Prostate gland (tissue), 2 donors: ENCODE measurements around the gene ADPRS. TPM values are rescaled to one million over a fixed set of nuclear protein-coding genes. Genes with fewer than 3 reads are reported as not detected.

ENCODE experiments used
- DNase-seq: peaks from one replicate; pipeline ENCODE4 v3.0.0-alpha.2; 2019; ENCODE audit warnings: low spot score
- H3K27ac ChIP-seq, 2 donors: fragments of 200-600 bp; sonication (generic); 2 replicates each; pipeline ENCODE4 v1.5.1; 2017 to 2019
- H3K27me3 ChIP-seq: fragments of 200-600 bp; sonication (generic); replicated peaks from 2 replicates; pipeline ENCODE4 v1.5.1; 2019; ENCODE audit not compliant: insufficient read depth
- H3K36me3 ChIP-seq, 2 donors: fragments of 200-600 bp; sonication (generic); 1 replicate in 1 of 2; 2 replicates in 1 of 2; pipeline versions ENCODE4 v1.5.1 to v1.8.1; 2017 to 2019
- H3K4me1 ChIP-seq: fragments of 200-600 bp; sonication (generic); replicated peaks from 2 replicates; pipeline ENCODE4 v1.5.1; 2019
- H3K4me3 ChIP-seq, 2 donors: fragments of 200-600 bp; sonication (generic); 2 replicates each; pipeline ENCODE4 v1.5.1; 2017 to 2019
- H3K9me3 ChIP-seq: fragments of 200-600 bp; sonication (generic); 2 replicates; pipeline ENCODE4 v1.5.1; 2017
- CTCF ChIP-seq, 4 experiments: fragments of 200-600 bp in 2 of 4; fragments of 450-650 bp in 2 of 4; sonication (generic) in 2 of 4; IDR thresholded peaks; 1 replicate in 3 of 4; 2 replicates in 1 of 4; pipeline ENCODE4 v1.5.1; 2016 to 2019; ENCODE audit warnings: antibody characterized with exemption in 4 of 4, mild to moderate bottlenecking in 2 of 4, moderate library complexity in 2 of 4
- POLR2A ChIP-seq: fragments of 450-650 bp; IDR thresholded peaks from one replicate; pipeline ENCODE4 v1.6.1; 2016; ENCODE audit warnings: antibody characterized with exemption, mild to moderate bottlenecking
- POLR2AphosphoS5 ChIP-seq: sonication (generic); formaldehyde crosslinking; IDR thresholded peaks from one replicate; pipeline ENCODE4 v1.6.1; 2017; ENCODE audit warnings: antibody characterized with exemption
- WGBS: methylation state at CpG from one replicate; pipeline ENCODE4 v1.1.5; 2018; 5-methylcytosine and 5-hydroxymethylcytosine counted together
- intact Hi-C: fragments of 100-400 bp; cut with DNase I; formaldehyde crosslinking; loops from one replicate; pipeline ENCODE4 v1.14.2; 2022
- total RNA-seq, 2 donors: library from RNA; depleted of rRNA; stranded (reverse); fragments of >200 nt; gene quantifications; one replicate each; pipeline ENCODE4 v1.1.0, GENCODE V29; 2016

The ADPRS gene
- total RNA-seq, 2 donors from 2014 or later: 50.7 to 70.0 TPM

- Histone ChIP-seq H3K27ac (no peak within 1 kb of the TSS), H3K36me3 (no peaks in the 10 kb centered on the region), H3K27me3 (no peaks in the 10 kb centered on the region), H3K4me1 (no peaks in the 10 kb centered on the region), H3K9me3 (no peaks in the 10 kb centered on the region), H3K4me3 (peak within 1 kb of the TSS; percentile 25 to 37)
- 9% methylated on average over 73 of the region's 77 CpGs for WGBS
- intact Hi-C loops: no loop called here
- TF ChIP-seq CTCF (IDR thresholded peaks at IDR 0.05) (no peak), POLR2AphosphoS5 (no peak), POLR2A (no peak)
- DNase-seq: peak; percentile 17
Observed at GRCh38 chr1:36125129-36125991, 36.7 kb downstream of the ADPRS start, which contains the start of gene COL8A2. Gene COL8A2 (minus strand): TSS chr1:36125222. CDS start chr1:36100242, 24,980 bp downstream.

GRCh38 chr1:36126005-36126716, 37.5 kb downstream of the ADPRS start:
- no peak overlapping the region for H3K27ac ChIP-seq
- TF ChIP-seq POLR2A (no peak), CTCF (IDR thresholded peaks at IDR 0.05) (no peak), POLR2AphosphoS5 (no peak)
- no peak for DNase-seq
- H3K4me1 ChIP-seq: no peaks in the 10 kb centered on the region
- no peak overlapping the region for H3K4me3 ChIP-seq
- intact Hi-C loops: no loop called here
- H3K9me3 ChIP-seq: no peaks in the 10 kb centered on the region
- H3K27me3 ChIP-seq: no peaks in the 10 kb centered on the region
- H3K36me3 ChIP-seq: no peaks in the 10 kb centered on the region
- 84% methylated on average over 21 of the region's 21 CpGs for WGBS

- WGBS: 39% methylated on average over 7 of the region's 7 CpGs
- intact Hi-C loops: no loop called here
- no peaks in the 10 kb centered on the region for H3K36me3 ChIP-seq
- H3K4me3 ChIP-seq: no peak overlapping the region
- no peak for DNase-seq
- H3K4me1 ChIP-seq: no peaks in the 10 kb centered on the region
- H3K27me3 ChIP-seq: no peaks in the 10 kb centered on the region
- H3K9me3 ChIP-seq: no peaks in the 10 kb centered on the region
- no peak for TF ChIP-seq CTCF (IDR thresholded peaks at IDR 0.05)
- TF ChIP-seq POLR2AphosphoS5: no peak
- TF ChIP-seq POLR2A: no peak
- H3K27ac ChIP-seq: no peak overlapping the region
Observed at GRCh38 chr1:36126797-36127500, 38.3 kb downstream of the ADPRS start.

- no peak for TF ChIP-seq POLR2AphosphoS5
- no peak for TF ChIP-seq CTCF (IDR thresholded peaks at IDR 0.05)
- no peak for TF ChIP-seq POLR2A
- intact Hi-C loops: no loop called here
- no peaks in the 10 kb centered on the region for H3K36me3 ChIP-seq
- no peaks in the 10 kb centered on the region for H3K9me3 ChIP-seq
- H3K27ac ChIP-seq: no peak overlapping the region
- no peak for DNase-seq
- no peaks in the 10 kb centered on the region for H3K4me1 ChIP-seq
- no peaks in the 10 kb centered on the region for H3K27me3 ChIP-seq
- WGBS: 92% methylated on average over 11 of the region's 11 CpGs
- H3K4me3 ChIP-seq: no peak overlapping the region
Observed at GRCh38 chr1:36128126-36128904, 39.6 kb downstream of the ADPRS start.
